GM19351 (cell line): ENCODE results near the gene L1TD1.
A peak's percentile ranks its signal among the peaks of the same experiment; 100 is the strongest.
"Not testable (repeated sequence)": the region's sequence is repeated elsewhere in the genome, so short reads cannot be mapped to it uniquely, and the experiment has no call there.

ENCODE experiments used
- ATAC-seq: cut with Tn5 transposase; IDR thresholded peaks from one replicate; pipeline ENCODE4 v1.9.1; 2021; ENCODE audit warnings: mild to moderate bottlenecking, moderate library complexity; ENCODE audit not compliant: unreplicated experiment

L1TD1 gene

GRCh38 chr1:62194651-62195544 lies at the start of gene L1TD1:
Gene L1TD1, plus strand, starts transcription at chr1:62194849. Its CDS starts 11,780 bp downstream, at chr1:62206629.
- ATAC-seq: no peak

- peak; percentile 84 for ATAC-seq
Measured at GRCh38 chr1:62159940-62160348, 34.7 kb upstream of the L1TD1 start.

GRCh38 chr1:62161711-62162110 lies 32.9 kb upstream of the L1TD1 start:
- ATAC-seq: no peak

- ATAC-seq: not testable (repeated sequence)
Measured at GRCh38 chr1:62170380-62170779, 24.3 kb upstream of the L1TD1 start.

GRCh38 chr1:62175568-62176179 lies 19.0 kb upstream of the L1TD1 start:
- ATAC-seq: peak; percentile 68

- no peak for ATAC-seq
Measured at GRCh38 chr1:62176597-62177312, 17.9 kb upstream of the L1TD1 start.

GRCh38 chr1:62177621-62178020 lies 17.0 kb upstream of the L1TD1 start:
- no peak for ATAC-seq

- no peak for ATAC-seq
Measured at GRCh38 chr1:62178372-62178771, 16.3 kb upstream of the L1TD1 start.

GRCh38 chr1:62180054-62180453 lies 14.6 kb upstream of the L1TD1 start:
- not testable (repeated sequence) for ATAC-seq

- ATAC-seq: no peak
Measured at GRCh38 chr1:62180639-62181038, 14.0 kb upstream of the L1TD1 start.

GRCh38 chr1:62181532-62181931 lies 13.1 kb upstream of the L1TD1 start:
- ATAC-seq: no peak

- ATAC-seq: not testable (repeated sequence)
Measured at GRCh38 chr1:62182157-62182556, 12.5 kb upstream of the L1TD1 start.

- not testable (repeated sequence) for ATAC-seq
Measured at GRCh38 chr1:62183164-62184020, 11.3 kb upstream of the L1TD1 start.

GRCh38 chr1:62184336-62184735 lies 10.3 kb upstream of the L1TD1 start:
- ATAC-seq: no peak

- ATAC-seq: not testable (repeated sequence)
Measured at GRCh38 chr1:62185233-62185632, 9.4 kb upstream of the L1TD1 start.

GRCh38 chr1:62185677-62186076 lies 9.0 kb upstream of the L1TD1 start:
- no peak for ATAC-seq

GRCh38 chr1:62187548-62187947 lies 7.1 kb upstream of the L1TD1 start:
- ATAC-seq: no peak

GRCh38 chr1:62188111-62188510 lies 6.5 kb upstream of the L1TD1 start:
- ATAC-seq: no peak

- ATAC-seq: no peak
Measured at GRCh38 chr1:62196086-62196690, 1.5 kb downstream of the L1TD1 start.
